GM19397 (cell line): Measurements from ENCODE around the gene NELL1.

Experiments
- ATAC-seq: cut with Tn5 transposase; IDR thresholded peaks from one replicate; pipeline ENCODE4 v1.9.1; 2021; ENCODE audit warnings: mild to moderate bottlenecking, moderate library complexity; ENCODE audit not compliant: unreplicated experiment

The NELL1 gene

GRCh38 chr11:21472261-21472660, 802.9 kb downstream of the NELL1 start:
- ATAC-seq: no peak

- ATAC-seq: no peak
Observed at GRCh38 chr11:21474529-21474928, 805.1 kb downstream of the NELL1 start.

GRCh38 chr11:21475276-21475675, 805.9 kb downstream of the NELL1 start:
- no peak for ATAC-seq

GRCh38 chr11:21476588-21476987, 807.2 kb downstream of the NELL1 start:
- ATAC-seq: no peak

GRCh38 chr11:21480240-21480639, 810.9 kb downstream of the NELL1 start:
- ATAC-seq: no peak

GRCh38 chr11:21481255-21481654, 811.9 kb downstream of the NELL1 start:
- ATAC-seq: no peak

- ATAC-seq: no peak
Observed at GRCh38 chr11:21484039-21484438, 814.7 kb downstream of the NELL1 start.

GRCh38 chr11:21485006-21485405, 815.6 kb downstream of the NELL1 start:
- ATAC-seq: no peak

- ATAC-seq: no peak
Observed at GRCh38 chr11:21485426-21485825, 816.0 kb downstream of the NELL1 start.

GRCh38 chr11:21489416-21490115, 820.2 kb downstream of the NELL1 start:
- no peak for ATAC-seq

- no peak for ATAC-seq
Observed at GRCh38 chr11:21492931-21493330, 823.5 kb downstream of the NELL1 start.

- ATAC-seq: no peak
Observed at GRCh38 chr11:21494946-21495345, 825.6 kb downstream of the NELL1 start.

GRCh38 chr11:21495879-21496278, 826.5 kb downstream of the NELL1 start:
- no peak for ATAC-seq

GRCh38 chr11:21501245-21501644, 831.9 kb downstream of the NELL1 start:
- ATAC-seq: no peak

- ATAC-seq: no peak
Observed at GRCh38 chr11:21505070-21505469, 835.7 kb downstream of the NELL1 start.

GRCh38 chr11:21511835-21512440, 842.6 kb downstream of the NELL1 start:
- ATAC-seq: peak; percentile 86

- ATAC-seq: no peak
Observed at GRCh38 chr11:21514316-21514715, 844.9 kb downstream of the NELL1 start.

GRCh38 chr11:21520244-21520643, 850.9 kb downstream of the NELL1 start:
- ATAC-seq: no peak

- ATAC-seq: no peak
Observed at GRCh38 chr11:21529187-21529586, 859.8 kb downstream of the NELL1 start.

GRCh38 chr11:21534288-21534687, 864.9 kb downstream of the NELL1 start:
- no peak for ATAC-seq

GRCh38 chr11:21537980-21538379, 868.6 kb downstream of the NELL1 start:
- no peak for ATAC-seq

- no peak for ATAC-seq
Observed at GRCh38 chr11:21541187-21541751, 871.9 kb downstream of the NELL1 start.
